Ramos (cell line): ENCODE measurements around the gene CNGB1.
"Not testable (repeated sequence)": the region's sequence is repeated elsewhere in the genome, so short reads cannot be mapped to it uniquely, and the experiment has no call there.

Source experiments
- in situ Hi-C: fragments of 300-500 bp; cut with MboI; formaldehyde crosslinking; loops from one replicate; pipeline ENCODE4 v1.14.3; 2022; ENCODE audit warnings: low sequenced_read_pairs; ENCODE audit not compliant: unreplicated experiment

The CNGB1 gene

DNA sequence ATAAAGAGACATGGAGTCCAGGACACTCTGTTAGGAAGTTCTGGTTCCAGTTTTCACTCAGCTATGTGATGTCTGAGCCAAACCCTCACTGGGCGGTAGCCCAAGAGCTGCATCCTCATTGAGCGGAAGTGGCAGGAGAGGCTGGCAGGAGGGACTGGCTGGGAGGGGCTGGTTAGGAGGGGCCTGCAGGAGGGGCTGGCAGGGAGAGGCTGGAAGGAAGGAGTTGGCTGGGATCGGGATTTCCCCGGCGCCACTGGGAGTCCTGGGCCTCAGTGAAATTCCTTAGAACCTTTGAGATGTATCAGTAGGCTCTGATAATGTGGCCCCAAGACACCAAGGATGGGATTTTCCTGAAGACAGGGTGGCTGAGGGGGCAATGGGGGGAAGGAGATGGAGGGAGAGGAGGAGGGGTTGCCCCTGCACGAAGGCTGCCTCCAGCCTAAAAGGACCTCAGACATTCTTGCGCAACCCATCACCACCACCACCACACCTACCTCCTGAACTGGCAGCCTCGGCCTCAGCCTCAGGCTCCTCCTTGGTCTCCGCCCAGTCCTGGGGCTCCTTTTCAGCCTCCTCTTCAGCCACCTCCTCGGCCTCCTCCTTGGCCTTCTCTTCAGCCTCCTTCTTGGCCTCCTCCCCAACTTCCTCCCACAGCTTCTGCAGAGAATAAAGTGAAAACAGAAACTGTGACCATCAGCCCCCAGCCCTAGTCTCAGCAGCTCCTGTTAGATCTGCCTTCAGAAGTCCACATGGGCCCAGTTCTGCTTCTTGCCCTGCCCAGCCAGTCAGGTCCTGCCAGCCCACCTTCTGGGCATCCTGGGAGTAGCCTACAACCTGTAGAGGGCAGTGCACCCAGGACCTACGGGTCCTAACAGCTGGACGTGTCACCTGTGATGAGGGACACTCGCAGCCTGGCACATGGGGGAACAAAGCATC, 31.7 kb downstream of the CNGB1 start:
- in situ Hi-C loops, result no loop called here

DNA sequence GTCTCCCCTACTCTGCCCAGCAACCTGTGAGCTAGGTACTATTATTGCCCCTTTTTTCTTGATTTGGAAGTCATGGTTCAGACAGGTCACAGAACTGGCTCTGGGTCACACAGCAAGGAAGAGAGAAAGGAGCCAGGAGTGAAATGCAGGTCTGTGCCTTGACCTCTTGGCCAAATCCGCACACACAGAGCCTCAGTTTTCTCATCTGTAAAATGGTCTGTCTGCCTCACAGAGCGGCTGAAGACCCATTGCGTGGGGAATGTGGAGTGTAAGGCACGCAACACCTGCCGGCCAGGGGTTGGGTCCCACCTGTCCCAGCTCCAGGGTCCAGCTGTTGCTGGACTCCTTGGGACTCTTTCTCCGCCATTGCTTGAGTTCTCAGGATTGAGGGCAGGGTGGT, 32.4 kb downstream of the CNGB1 start:
- in situ Hi-C loops, result no loop called here

DNA sequence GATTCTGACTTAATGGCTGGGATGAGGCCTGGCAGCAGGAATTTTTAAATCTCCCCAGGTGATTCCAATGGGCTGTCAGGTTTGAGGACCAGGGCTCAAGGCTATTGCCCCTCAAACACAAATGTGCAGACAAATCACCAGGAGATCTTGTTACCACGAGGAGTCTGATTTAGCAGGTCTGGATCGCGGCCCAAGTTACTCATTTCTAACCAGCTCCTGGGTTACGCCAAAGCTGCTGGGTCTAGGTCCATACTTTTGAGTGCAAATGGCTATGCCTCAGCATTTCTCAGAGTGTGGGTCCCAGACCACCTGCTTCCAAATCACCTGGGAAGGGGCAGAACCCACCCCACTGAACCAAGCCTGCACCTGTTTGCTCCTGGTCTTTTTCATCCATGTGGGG, 33.1 kb downstream of the CNGB1 start:
- in situ Hi-C loops, result no loop called here

DNA sequence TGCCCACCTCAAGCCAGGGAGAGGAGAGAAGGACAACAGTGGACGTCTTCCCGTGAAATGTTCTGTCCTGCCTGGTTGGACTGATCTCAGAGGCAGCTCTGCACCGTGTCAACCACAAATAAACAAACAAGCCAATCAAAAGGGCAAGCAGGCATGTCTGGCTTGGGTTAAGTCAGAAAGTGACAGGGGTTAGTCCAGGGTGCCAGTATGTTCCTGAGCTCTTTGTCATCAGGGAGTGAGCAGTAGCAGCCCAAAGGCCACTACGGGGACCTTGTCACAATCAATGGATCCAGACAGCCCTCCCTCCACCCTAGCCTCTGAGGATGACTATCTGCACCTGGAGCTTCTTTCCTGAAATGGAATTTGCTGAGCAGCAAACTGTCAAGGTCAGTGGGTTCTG, 35.0 kb downstream of the CNGB1 start:
- in situ Hi-C loops, result no loop called here

DNA sequence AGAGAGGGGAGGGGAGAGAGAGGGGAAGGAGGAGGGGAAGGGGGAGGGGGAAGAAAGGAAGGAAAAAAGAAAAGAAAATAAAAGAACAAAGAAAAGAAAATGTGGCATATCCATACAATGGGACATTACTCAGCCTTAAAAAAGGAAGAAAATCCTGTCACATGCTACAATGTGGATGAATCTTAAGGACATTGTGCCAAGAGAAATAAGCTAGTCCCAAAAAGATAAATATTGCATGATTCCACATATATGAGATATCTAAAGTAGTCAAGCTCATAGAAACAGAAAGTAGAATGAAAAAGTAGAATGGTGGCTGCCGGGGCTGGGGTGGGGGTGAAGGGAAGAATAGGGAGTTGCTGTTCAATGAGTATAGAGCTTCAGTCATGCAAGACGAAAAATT, 40.4 kb downstream of the CNGB1 start:
- in situ Hi-C loops, result no loop called here

DNA sequence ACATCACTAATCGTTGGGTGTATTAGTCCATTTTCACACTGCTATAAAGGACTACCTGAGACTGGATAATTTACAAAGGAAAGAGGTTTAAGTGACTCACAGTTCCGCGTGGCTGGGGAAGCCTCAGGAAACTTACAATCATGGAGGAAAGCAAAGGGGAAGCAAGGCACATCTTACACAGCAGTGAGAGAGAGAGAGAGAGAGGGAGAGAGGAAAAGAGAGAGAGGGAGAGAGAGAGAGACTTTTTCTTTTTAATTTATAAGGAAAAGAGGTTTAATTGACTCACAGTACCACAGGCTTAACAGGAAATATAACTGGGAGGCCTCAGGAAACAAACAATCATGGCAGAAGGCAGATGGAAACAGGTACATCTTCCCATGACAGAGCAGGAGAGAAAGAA, 41.7 kb downstream of the CNGB1 start:
- in situ Hi-C loops, result no loop called here

DNA sequence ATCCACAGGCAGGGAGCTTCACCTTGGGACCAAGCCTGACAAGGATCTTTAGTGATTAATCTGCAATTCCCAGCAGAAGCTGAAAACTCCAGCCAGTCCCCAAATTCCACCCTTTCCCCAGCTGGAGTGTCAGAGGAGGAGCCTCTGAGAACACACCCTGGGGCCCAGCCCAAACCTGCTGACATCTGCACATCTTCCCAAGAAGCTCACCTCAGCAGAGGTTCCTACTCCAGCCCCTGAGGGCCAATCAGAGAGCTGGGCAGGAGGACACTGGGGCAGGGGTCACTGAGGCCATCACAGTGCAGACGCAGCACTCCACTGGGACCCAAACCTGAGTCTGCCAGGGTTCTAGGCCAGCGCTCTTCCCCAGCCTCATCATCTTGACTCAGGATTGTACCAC, 44.9 kb downstream of the CNGB1 start:
- in situ Hi-C loops, result no loop called here

DNA sequence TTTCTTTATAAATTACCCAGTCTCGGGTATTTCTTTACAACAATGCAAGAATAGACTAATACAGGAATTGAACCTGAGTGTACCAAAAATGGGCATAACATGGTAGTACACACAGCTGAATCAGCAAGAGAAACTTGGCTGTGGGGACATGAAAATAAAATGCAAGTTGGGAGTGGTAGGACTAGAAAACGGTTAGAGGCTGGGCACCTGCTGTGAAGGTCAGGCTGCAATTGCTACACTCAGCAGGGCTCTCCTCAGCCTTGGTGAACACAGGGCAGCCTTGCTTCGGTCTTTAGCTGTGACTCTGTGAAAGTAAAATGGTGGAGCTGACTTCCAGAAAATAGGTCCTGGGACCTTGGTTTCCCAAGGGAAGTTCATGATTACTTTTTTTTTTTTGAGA, 45.6 kb downstream of the CNGB1 start:
- in situ Hi-C loops, result no loop called here

DNA sequence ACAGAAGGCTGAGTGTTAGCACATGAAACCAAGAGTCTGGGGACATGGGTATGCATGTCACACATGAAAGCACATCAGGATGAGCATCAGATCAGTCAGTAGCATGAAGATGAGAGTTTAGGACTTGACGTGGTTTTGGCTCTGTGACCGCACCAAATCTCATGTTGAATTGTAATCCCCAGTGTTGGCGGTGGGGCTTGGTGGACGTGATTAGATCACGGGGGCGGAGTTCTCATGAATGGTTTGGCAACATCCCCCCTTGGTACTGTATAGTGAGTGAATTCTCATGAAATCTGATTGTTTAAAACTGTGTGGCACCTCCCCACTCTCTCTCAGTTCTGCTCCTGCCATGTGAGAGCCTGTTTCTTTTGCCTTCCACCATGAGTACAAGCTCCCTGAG, 46.4 kb downstream of the CNGB1 start:
- in situ Hi-C loops, result no loop called here

DNA sequence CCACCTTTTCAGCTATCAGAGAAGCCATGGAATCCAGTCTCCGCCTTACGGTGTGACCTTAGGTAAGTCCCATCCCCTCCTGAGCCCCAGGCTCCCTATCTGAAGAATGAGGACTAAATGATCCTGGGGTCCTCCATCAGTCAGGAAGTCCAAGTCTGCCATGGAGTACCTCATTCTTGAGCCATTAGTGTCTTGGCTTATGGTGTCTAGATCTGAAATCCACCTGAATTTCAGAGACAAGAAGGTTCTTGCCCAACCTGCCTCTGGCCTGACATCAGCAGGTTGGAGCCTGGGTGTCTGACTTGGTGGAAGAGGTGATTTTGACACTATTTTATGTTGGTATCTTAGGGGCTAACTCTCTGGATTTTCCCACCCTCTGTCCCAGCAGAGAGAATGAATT, 47.1 kb downstream of the CNGB1 start:
- in situ Hi-C loops, result no loop called here

DNA sequence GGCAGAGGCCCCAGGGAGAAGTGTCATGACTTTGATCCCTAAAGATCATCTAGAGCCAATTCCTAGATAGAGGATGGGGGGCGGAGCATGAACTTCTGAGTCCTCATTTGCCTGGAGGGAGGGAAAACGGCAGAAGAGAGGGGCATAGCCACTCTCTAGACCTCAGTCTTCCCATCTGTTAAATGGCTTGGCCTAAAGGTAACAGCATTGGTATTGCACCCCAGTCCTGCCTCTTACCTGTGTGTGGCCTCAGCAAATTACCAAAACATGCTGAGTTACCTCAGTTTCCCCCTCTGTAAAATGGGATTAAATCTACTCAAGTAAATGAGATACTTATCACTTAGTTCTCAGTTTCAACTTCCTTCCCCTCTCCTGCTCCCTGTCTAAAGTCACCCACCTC, 47.5 kb downstream of the CNGB1 start:
- in situ Hi-C loops, result no loop called here

DNA sequence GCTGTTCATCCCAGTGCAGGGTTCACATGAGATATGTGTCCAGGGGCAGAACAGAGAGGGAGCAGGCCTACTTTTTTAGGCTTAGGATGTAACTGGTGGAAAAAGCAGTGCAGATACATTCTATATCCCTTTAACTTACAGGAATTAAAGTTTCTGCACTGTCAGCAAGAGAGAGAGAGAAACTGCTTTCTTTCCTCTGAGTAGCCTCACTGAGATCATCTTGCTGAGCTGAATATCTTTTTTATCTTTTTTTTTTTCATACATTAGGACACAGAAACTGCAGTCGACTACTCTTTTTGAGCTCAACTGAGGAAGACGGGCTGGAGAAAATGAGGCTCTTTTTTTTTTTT, 50.1 kb downstream of the CNGB1 start:
- in situ Hi-C loops, result no loop called here

DNA sequence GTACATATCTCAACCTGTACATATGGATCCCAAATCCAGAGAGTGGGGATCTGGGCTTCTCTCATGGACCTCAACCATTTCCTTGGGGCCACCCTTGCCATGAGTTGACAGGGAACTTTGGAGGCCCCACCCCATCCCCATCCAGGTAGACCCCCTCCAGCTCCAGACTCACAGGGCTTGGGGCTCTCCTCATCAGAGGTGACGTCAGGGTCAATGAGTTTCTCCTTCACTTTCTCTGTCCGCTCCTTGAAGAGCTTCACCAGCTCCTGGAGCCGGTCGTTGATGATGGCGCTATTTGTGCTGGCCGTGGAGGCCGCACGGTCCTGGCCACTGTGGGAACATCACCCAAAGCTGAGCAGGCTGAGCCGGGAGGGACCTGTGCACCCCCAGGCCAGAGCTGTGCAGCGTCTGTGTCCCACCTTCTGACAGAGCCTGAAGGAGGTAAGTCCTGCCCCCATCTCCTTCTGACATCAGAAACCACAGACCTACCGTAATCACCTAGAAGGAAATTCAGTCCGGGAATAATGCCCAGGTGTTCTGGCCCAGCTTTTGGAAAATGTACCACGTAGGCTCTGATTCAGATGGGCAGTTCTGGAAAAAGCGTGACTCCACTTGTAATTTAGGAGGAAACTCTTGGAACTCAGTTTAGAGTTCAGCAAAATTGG, 50.6 kb downstream of the CNGB1 start:
- in situ Hi-C loops, result no loop called here

DNA sequence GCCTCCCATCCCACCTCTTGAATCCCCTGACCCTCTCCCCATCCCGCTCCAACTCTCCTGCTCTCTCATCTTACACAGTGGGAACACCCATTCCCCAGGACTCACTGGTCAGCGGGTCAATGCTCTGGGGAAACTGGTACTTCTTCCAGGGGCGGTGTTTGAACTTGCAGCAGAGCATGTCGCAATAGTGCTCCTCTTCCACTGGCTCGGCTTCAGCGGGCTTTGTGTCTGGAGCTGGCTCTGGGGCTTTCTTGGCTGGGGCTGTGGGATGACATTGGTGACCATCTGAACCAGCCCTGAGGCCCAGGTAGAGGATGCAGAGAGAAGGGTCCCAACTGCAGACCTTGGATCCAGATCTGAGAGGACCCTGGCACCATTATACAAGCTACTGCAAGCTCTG, 51.9 kb downstream of the CNGB1 start:
- in situ Hi-C loops, result no loop called here

DNA sequence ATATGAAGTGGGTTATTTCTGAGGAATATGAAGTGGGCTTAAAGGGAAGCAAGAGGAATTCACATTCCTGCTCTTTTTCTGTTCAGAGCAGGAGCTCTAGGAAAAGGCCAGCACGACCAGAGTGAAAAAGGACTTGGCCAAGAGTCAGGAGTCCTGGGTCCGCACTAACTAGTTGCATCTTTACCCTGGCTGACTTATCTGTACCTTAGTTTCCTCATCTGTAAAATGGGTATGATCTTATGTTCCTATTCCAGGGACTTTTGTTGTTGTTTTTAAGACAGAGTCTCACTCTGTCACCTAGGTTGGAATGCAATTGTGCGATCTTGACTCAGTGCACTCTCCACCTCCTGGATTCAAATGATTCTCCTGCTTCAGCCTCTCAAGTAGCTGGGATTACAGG, 52.5 kb downstream of the CNGB1 start:
- in situ Hi-C loops, result no loop called here

DNA sequence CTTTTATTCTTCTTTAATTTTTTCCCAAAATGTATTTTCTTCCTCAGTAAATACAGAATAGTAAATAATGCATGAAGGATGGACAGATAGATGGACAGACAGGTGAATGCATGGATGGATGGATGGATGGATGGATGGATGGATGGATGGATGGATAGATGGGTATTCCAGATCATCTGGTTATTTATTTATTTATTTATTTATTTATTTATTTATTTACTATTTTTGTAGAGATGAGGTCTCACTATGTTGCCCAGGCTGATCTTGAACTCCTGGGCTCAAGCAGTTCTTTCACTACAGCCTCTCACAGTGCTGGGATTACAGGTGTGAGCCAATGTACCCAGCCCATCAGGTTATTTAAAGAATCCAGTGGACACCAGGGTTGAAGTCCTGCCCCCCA, 53.0 kb downstream of the CNGB1 start:
- in situ Hi-C loops, result not testable (repeated sequence)

DNA sequence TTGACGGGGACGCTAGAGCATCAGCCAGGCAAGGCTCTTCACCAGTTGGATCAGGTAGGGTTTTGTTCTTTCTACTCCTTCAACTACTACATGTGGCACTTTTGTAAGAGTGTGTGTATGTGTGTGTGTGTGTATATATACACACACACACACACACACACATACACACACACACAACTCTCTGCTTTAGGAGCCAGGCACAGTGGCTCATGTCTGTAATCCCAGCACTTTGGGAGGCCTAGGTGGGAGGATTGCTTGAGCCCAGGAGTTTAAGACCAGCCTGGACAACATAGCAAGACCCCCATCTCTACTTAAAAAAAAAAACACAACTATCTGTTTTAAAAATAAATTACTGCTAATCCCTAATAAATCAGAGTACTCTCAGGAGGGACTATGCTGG, 53.4 kb downstream of the CNGB1 start:
- in situ Hi-C loops, result not testable (repeated sequence)

DNA sequence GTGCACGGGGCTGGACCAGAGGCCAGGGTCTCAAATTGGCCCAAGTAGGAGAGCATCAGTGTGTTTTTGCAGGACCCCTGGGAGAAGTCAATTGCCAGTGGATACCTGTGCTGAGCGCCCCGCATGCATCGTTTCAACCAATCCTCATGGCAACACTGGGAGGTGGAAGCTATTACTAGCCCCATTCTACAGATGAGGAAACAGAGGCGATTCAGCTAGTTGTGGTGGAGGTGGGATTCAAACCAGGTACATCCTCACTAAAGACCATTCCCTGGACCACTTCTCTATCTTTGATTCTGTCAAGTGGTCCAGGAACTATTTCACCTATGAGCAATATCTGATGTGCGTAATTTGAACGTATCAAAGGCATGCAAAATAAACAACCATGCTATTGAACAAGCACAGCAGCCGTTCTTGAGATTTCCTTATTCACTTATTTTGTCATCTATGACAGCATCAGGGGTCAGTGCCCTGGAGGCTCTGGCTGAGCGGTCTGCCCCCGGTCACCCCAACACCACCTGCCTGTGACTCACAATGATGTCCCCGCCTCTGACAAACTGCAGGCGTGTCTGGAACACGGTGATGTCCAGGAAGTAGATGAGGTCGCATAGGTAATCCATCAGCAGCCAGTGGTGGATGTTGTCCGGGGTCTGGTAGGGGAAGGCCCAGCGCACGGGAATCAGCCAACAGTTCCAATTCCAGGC, 54.0 kb downstream of the CNGB1 start:
- in situ Hi-C loops, result no loop called here

DNA sequence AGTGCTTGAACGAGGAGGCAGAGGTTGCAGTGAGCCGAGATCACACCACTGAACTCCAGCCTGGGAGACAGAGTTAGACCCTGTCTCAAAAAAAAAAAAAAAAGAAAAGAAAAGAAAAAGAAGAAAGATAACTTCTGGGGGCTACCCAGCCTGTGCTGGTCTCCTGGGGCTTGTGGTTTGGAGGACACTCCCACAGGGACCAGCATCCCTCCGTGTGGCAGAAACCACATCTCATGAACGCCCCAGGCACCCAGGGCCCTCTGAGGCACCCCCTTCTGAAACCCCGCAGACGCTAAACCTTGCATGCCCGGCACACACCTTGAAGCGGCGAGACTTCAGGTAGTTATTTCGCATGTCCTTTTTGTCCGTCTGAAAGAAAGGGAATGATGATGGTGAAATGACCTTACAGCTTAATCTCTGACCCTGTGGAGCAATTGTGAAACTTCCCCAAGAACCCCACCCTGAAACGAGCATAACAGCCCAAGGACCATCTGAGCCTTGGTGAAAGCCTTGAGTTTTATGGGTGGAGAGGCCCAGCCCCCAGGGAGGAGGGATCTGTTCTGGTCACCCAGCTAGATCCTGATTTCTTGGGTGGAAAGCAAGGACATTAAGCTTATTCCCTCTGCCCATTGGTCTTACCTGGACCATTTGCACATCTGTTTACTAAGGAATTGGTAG, 55.0 kb downstream of the CNGB1 start:
- in situ Hi-C loops, result no loop called here

DNA sequence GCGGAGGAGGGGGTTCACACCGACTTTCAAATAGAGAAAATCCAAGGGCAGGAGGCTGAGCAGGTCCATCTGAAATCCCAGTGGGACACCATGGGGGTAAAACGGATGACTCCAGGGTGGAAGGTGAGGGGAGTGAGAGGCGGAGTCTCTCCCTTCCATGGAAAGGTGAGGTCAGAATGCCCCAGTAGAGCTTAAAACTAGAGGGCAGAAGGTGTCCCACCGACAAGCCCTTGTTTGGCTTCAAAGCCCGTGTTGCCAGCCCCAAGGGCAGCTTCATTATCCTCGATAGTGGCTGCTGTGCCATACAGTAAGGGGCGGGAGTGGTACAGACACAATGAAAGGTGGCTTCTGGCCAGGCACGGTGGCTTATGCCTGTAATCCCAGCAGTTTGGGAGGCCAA, 55.7 kb downstream of the CNGB1 start:
- in situ Hi-C loops, result no loop called here
